K562 (cell line): ENCODE data around the gene TNFSF15. TPM values are rescaled to one million over a fixed set of nuclear protein-coding genes. Genes with fewer than 3 reads are reported as not detected.

ENCODE experiments used
- ATAC-seq: fragments of 200-7000 bp; cut with Tn5 transposase; 3 replicates; pipeline ENCODE4 v1.9.1; 2020; ENCODE audit warnings: moderate library complexity
- BruUV-seq: library from RNA; stranded (reverse); fragments of 400-500 nt; replicated peaks from 2 replicates; lab custom pipeline; 2021; lab: Mats Ljungman, UMichigan
- CTCF ChIA-PET: fragments of 300-600 bp; formaldehyde crosslinking; extraction: SDS; loops from one replicate; lab custom pipeline; 2021; ENCODE audit warnings: low intra/inter-chr PET ratio; lab: Yijun Ruan, JAX
- POLR2A ChIA-PET: fragments of 300-600, 350-650 bp; sonication (Branson Sonifier 250); formaldehyde crosslinking; extraction: SDS; loops from one replicate; lab custom pipeline; 2021; ENCODE audit warnings: antibody characterized with exemption, inconsistent platforms; lab: Yijun Ruan, JAX
- DNase-seq, 4 experiments: peaks; one replicate each; pipeline versions ENCODE4 v3.0.0 to v3.0.0-alpha.2; 2011 to 2018; ENCODE audit warnings: low spot score in 3 of 4, mixed read lengths in 3 of 4; ENCODE audit errors: extremely low read depth in 1 of 4
- FAIRE-seq: peaks from 2 replicates; lab custom pipeline; 2011; peaks lifted over from hg19 to GRCh38; lab: Jason Lieb, UNC
- H2AFZ ChIP-seq: 2 replicates; pipeline ENCODE4 v1.6.0; 2011; ENCODE audit warnings: low read depth, low read length, control low read depth, inconsistent platforms
- H3K27ac ChIP-seq: fragments of 200-600 bp; 3 replicates; pipeline ENCODE4 v1.8.0; 2011; ENCODE audit warnings: low read depth, mild to moderate bottlenecking, control low read depth, inconsistent platforms, low read length, moderate library complexity, mixed read lengths; ENCODE audit errors: extremely low read depth
- H3K27me3 ChIP-seq, 2 experiments: fragments of 300-600 bp in 1 of 2; 2 replicates in 1 of 2; 3 replicates in 1 of 2; pipeline versions ENCODE4 v1.6.0 to v1.8.0; 2011; ENCODE audit warnings: inconsistent platforms in 2 of 2, low read length in 2 of 2, mild to moderate bottlenecking in 1 of 2, mixed read lengths in 1 of 2, moderate library complexity in 1 of 2; ENCODE audit not compliant: control insufficient read depth in 2 of 2, insufficient read depth in 2 of 2
- H3K36me3 ChIP-seq: fragments of 300-600 bp; 3 replicates; pipeline ENCODE4 v1.8.0; 2011; ENCODE audit warnings: mild to moderate bottlenecking, low read length, inconsistent platforms; ENCODE audit not compliant: control insufficient read depth, insufficient read depth
- H3K4me1 ChIP-seq, 2 experiments: fragments of 200-600 bp in 1 of 2; replicated peaks in 1 of 2; 2 replicates in 1 of 2; 3 replicates in 1 of 2; pipeline versions ENCODE4 v1.5.1 to v1.8.0; 2011; ENCODE audit warnings: inconsistent platforms in 2 of 2, low read length in 2 of 2, mild to moderate bottlenecking in 1 of 2, mixed read lengths in 1 of 2, moderate library complexity in 1 of 2; ENCODE audit not compliant: control insufficient read depth in 2 of 2, insufficient read depth in 2 of 2
- H3K4me2 ChIP-seq: 2 replicates; pipeline ENCODE4 v1.6.1; 2011; ENCODE audit warnings: low read length, control low read depth, inconsistent platforms, mixed read lengths; ENCODE audit not compliant: insufficient read depth
- H3K4me3 ChIP-seq: fragments of 200-600 bp; sonication (generic), shearing (Covaris generic); 2 replicates; pipeline ENCODE4 v1.5.1; 2016; ENCODE audit warnings: control low read depth, inconsistent platforms
- H3K79me2 ChIP-seq: fragments of 200-600 bp; 3 replicates; pipeline ENCODE4 v1.8.0; 2011; ENCODE audit warnings: low read length, inconsistent platforms; ENCODE audit not compliant: control insufficient read depth, insufficient read depth
- H3K9ac ChIP-seq, 2 experiments: 2 replicates each; pipeline versions ENCODE4 v1.6.0 to v1.6.1; 2011; ENCODE audit warnings: low read depth in 2 of 2, low read length in 2 of 2, control low read depth in 1 of 2, inconsistent platforms in 1 of 2, mild to moderate bottlenecking in 1 of 2, mixed read lengths in 1 of 2; ENCODE audit not compliant: insufficient read depth in 1 of 2
- H3K9me1 ChIP-seq: one replicate; pipeline ENCODE4 v1.6.0; 2011; ENCODE audit warnings: inconsistent platforms, mild to moderate bottlenecking, low read length, moderate library complexity; ENCODE audit not compliant: control insufficient read depth, insufficient read depth
- H3K9me3 ChIP-seq: replicated peaks from 2 replicates; pipeline ENCODE4 v1.5.1; 2011; ENCODE audit warnings: low read depth, low read length, inconsistent platforms; ENCODE audit not compliant: control insufficient read depth, insufficient read depth
- H4K20me1 ChIP-seq: replicated peaks from 2 replicates; pipeline ENCODE4 v1.6.1; 2011; ENCODE audit warnings: low read length, inconsistent platforms, mixed read lengths; ENCODE audit not compliant: control insufficient read depth, insufficient read depth
- ATF2 ChIP-seq: sonication (generic); formaldehyde crosslinking; IDR thresholded peaks from 2 replicates; pipeline ENCODE4 v1.8.1; 2022; ENCODE audit warnings: missing genetic modification reagents
- BRD9 ChIP-seq: fragments of 450-650 bp; IDR thresholded peaks from 2 replicates; pipeline ENCODE4 v1.6.1; 2018; ENCODE audit warnings: low read depth; ENCODE audit not compliant: partially characterized antibody
- CREB3 ChIP-seq: fragments of 450-650 bp; conservative IDR thresholded peaks from 2 replicates; pipeline ENCODE4 v1.6.1; 2016; ENCODE audit warnings: missing genetic modification characterization, low read depth, mild to moderate bottlenecking, missing compliant biosample characterization, moderate library complexity
- NBN ChIP-seq: fragments of 450-650 bp; IDR thresholded peaks from 2 replicates; pipeline ENCODE4 v1.6.1; 2016; ENCODE audit warnings: low read depth, mild to moderate bottlenecking
- NCOA1 ChIP-seq: fragments of 450-650 bp; IDR thresholded peaks from 2 replicates; pipeline ENCODE4 v1.6.1; 2016; ENCODE audit warnings: low read depth
- NFYB ChIP-seq: IDR thresholded peaks from 2 replicates; pipeline ENCODE4 v1.6.1; 2011; ENCODE audit warnings: mild to moderate bottlenecking, moderate library complexity; ENCODE audit not compliant: insufficient read length; ENCODE audit errors: extremely low read depth
- NR2F6 ChIP-seq: fragments of 450-650 bp; formaldehyde crosslinking; IDR thresholded peaks from 2 replicates; pipeline ENCODE4 v1.4.0; 2020; ENCODE audit warnings: mild to moderate bottlenecking
- RNF219 ChIP-seq: fragments of 250-450 bp; sonication (Bioruptor Pico); IDR thresholded peaks from 2 replicates; pipeline ENCODE4 v1.5.0; 2022; ENCODE audit warnings: mild to moderate bottlenecking
- TFAM ChIP-seq: fragments of 250-450 bp; sonication (Bioruptor Pico); conservative IDR thresholded peaks from 2 replicates; pipeline ENCODE4 v1.5.0; 2021; ENCODE audit warnings: mild to moderate bottlenecking, moderate library complexity
- ZNF384 ChIP-seq: IDR thresholded peaks from 2 replicates; pipeline ENCODE4 v1.6.1; 2012; ENCODE audit warnings: low read depth, low read length, improper control_type of control experiment
- ZNF512 ChIP-seq: IDR thresholded peaks from 2 replicates; pipeline ENCODE4 v1.6.1; 2016; ENCODE audit warnings: missing genetic modification characterization, missing compliant biosample characterization
- ZNF77 ChIP-seq: fragments of 250-450 bp; sonication (Bioruptor Pico); IDR thresholded peaks from 2 replicates; pipeline ENCODE4 v1.5.0; 2020
- ZNF778 ChIP-seq: fragments of 450-650 bp; formaldehyde crosslinking; IDR thresholded peaks from 2 replicates; pipeline ENCODE4 v1.4.0; 2020; ENCODE audit warnings: mild to moderate bottlenecking, moderate library complexity
- WGBS: fragments of 100-300 bp; shearing (Covaris generic); methylation state at CpG from one replicate; pipeline ENCODE4 v1.1.6; 2016; ENCODE audit warnings: low coverage, mixed read lengths; ENCODE audit not compliant: insufficient coverage; ENCODE audit errors: missing lambda C conversion rate; 5-methylcytosine and 5-hydroxymethylcytosine counted together
- in situ Hi-C: fragments of 300-500 bp; cut with MboI; formaldehyde crosslinking; loops from 4 replicates; pipeline ENCODE4 v1.15.0; 2018; ENCODE audit warnings: inconsistent platforms, mixed read lengths
- intact Hi-C: fragments of 100-400 bp; cut with micrococcal nuclease; formaldehyde crosslinking; loops from 2 replicates; pipeline ENCODE4 v1.14.2; 2022
- polyA plus RNA-seq, 8 experiments: library from polyadenylated mRNA; depleted of rRNA in 4 of 8; stranded (reverse) in 5 of 8; unstranded in 3 of 8; fragments of >200 nt; fragmentation: Nextera tagmentation in 2 of 8; fragmentation: Illumina TruSeq in 1 of 8; extraction: Ambion mirVana in 2 of 8; extraction: Trizol in 1 of 8; gene quantifications; 2 replicates each; pipeline versions ENCODE4 v1.2.1 to v1.2.3, GENCODE V29; 2011 to 2014; ENCODE audit warnings: inconsistent platforms in 1 of 8, missing spikeins in 1 of 8
- total RNA-seq, 7 experiments: library from RNA; depleted of rRNA in 6 of 7; stranded (reverse); fragments of >200 nt in 6 of 7; fragmentation: Illumina TruSeq in 2 of 7; extraction: Trizol in 2 of 7; gene quantifications; 2 replicates each; pipeline versions ENCODE4 v1.2.1 to v1.2.3, GENCODE V29; 2011 to 2021; ENCODE audit warnings: low replicate concordance in 1 of 7

Gene TNFSF15
- total and polyA plus RNA-seq, 9 of the 15 experiments (the other 6 are each of a cell fraction or from before 2014, with no cell fraction given), result not detected

GRCh38 chr9:114737847-114738246 is 68.0 kb downstream of the TNFSF15 start (continued):
- no peak for TF ChIP-seq RNF219 (CRISPR knock-in tag)
- no peak for TF ChIP-seq NR2F6

GRCh38 chr9:114737118-114737517 is 68.7 kb downstream of the TNFSF15 start:
- no peak overlapping the region for H3K4me3 ChIP-seq
- H3K27ac ChIP-seq, result no peak overlapping the region
- POLR2A ChIA-PET, result no interaction called here
- H3K36me3 ChIP-seq, result no peaks in the 10 kb centered on the region
- BruUV-seq, result no TSS peak
- no peak overlapping the region for H3K9ac ChIP-seq
- H3K27me3 ChIP-seq, result no peaks in the 10 kb centered on the region
- no peaks in the 10 kb centered on the region for H3K9me3 ChIP-seq
- H4K20me1 ChIP-seq, result no peaks in the 10 kb centered on the region
- intact Hi-C loops (loop anchor here (5.0 kb wide), 1 partner anchor 75 kb away; no protein-coding TSS in a partner anchor), in situ Hi-C loops (loop anchor here (5.0 to 25.0 kb wide), 2 partner anchors 175 to 275 kb away; no protein-coding TSS in a partner anchor)
- no peaks in the 10 kb centered on the region for H3K4me1 ChIP-seq
- CTCF ChIA-PET, result no interaction called here
- H2AFZ ChIP-seq, result no peak overlapping the region
- DNase-seq (no peak), FAIRE-seq (no peak), ATAC-seq (no peak)
- no peak overlapping the region for H3K4me2 ChIP-seq
- WGBS, result 3% methylated on average over 3 of the region's 3 CpGs
- H3K9me1 ChIP-seq, result no peaks in the 10 kb centered on the region
- TF ChIP-seq CREB3 (tag) (no peak), NCOA1 (no peak), ZNF778 (CRISPR knock-in tag) (no peak), NFYB (no peak), ATF2 (CRISPR knock-in tag) (no peak), NBN (no peak), BRD9 (no peak), TFAM (CRISPR knock-in tag) (no peak), ZNF512 (tag) (no peak), ZNF77 (no peak), ZNF384 (no peak)
- no peaks in the 10 kb centered on the region for H3K79me2 ChIP-seq
